Measurements from ENCODE around the gene OSBPL2.

DNA sequence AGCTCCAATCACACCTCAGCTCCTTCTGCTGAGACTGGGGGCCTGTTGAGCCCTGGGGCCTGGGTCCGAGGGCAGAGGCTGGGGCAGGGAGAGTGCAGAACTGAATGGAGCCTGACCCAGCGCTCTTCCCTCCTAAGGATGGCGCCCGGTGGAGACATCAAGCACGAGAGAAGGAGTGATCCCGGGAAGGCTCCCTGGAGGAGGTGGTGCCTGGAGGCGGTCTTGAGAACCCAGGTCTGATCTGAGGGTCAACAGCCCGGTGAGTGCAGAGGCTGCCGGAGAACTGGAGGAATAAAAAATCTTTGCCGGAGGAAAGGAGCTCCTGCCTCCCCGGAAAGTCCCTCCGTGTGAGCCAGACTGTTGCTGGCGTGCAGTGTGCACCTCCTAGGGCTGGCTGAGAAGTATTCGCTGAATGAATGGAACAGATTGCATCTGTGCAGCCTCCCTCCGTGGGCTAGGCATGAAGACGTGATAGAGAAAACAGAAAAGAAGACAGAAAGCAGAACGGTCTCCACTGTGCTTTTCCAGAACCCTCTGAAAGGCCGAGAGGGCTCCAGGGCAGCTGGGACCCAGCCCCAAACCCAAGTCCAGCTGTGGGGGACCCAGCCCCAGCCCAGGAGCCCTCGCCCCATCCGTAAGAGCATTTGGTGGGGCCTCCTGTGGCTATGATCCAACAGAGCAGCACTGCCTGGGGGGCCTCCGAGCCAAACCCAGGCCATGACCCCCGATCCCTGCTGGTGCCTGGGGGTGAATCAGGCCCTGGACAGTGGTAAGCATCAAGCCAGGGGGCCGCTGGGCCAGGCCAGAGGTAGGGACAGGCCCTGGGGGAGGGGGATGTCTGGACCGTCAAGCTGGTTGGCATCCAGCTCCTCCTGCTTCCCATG lies 11.4 kb upstream of the OSBPL2 start:
- TF ChIP-seq POLR2AphosphoS5 (IDR thresholded peaks at IDR 0.05; ENCODE audit: low read depth, low read length) (no peak), POLR2A (IDR thresholded peaks at IDR 0.05; ENCODE audit: low read depth, low read length) (no peak), TAF1 (IDR thresholded peaks at IDR 0.05; ENCODE audit: borderline replicate concordance, low read depth, low read length) (no peak)
